IPS-18a (cell line): ENCODE data around the gene PCSK7.
"Not testable (repeated sequence)": the region's sequence is repeated elsewhere in the genome, so short reads cannot be mapped to it uniquely, and the experiment has no call there.

ENCODE experiments used
- H3K27ac ChIP-seq: one replicate; pipeline ENCODE4 v1.5.1; 2013; ENCODE audit warnings: low read length
- H3K27me3 ChIP-seq: one replicate; pipeline ENCODE4 v1.6.1; 2013; ENCODE audit warnings: mild to moderate bottlenecking, low read length; ENCODE audit not compliant: control insufficient read depth, insufficient read depth
- H3K36me3 ChIP-seq: one replicate; pipeline ENCODE4 v1.6.1; 2013; ENCODE audit warnings: low read depth, low read length; ENCODE audit not compliant: control insufficient read depth
- H3K4me1 ChIP-seq: one replicate; pipeline ENCODE4 v1.6.1; 2013; ENCODE audit warnings: low read depth, low read length; ENCODE audit not compliant: control insufficient read depth
- H3K4me3 ChIP-seq: one replicate; pipeline ENCODE4 v1.5.1; 2013; ENCODE audit warnings: low read length
- H3K9ac ChIP-seq: one replicate; pipeline ENCODE4 v1.6.1; 2013; ENCODE audit warnings: mild to moderate bottlenecking, low read length, moderate library complexity
- H3K9me3 ChIP-seq: one replicate; pipeline ENCODE4 v1.6.1; 2013; ENCODE audit warnings: low read depth, low read length; ENCODE audit not compliant: control insufficient read depth

PCSK7 gene

DNA sequence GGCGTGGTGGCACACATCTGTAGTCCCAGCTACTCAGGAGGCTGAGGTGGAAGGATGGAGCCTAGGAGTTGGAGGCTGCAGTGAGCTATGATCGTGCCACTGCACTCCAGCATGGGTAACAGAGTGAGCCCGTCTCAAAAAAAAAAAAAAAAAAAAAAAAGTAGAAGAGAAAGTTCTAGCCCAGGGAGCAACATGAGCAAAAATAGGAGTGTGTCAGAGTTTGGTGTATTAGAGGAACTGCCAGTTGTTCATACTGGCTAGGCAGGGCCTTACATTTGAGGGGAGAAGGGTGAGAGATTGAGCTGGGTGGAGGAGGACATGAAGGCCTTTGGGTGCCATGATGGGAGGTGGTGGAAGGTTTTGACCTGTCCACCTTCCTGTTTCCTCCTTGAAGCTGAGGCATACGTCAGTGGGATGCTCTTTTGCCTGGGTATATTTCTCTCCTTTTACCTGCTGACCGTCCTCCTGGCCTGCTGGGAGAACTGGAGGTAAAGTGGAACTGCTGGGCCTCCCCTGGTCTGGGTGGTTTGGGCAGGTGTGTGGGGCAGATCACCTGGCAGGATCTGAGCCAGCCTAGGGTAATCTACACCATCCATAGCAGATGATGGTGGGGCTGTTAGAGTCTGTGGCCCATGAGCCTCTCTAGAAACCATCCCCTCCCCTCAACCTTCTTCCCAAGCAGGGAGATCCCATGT lies 46.0 kb downstream of the PCSK7 start:
- no peaks in the 10 kb centered on the region for H3K9me3 ChIP-seq
- no peak overlapping the region for H3K4me3 ChIP-seq
- H3K9ac ChIP-seq, result no peak overlapping the region
- H3K4me1 ChIP-seq, result peaks cover 2% of the 10 kb centered on the region
- H3K27ac ChIP-seq, result no peak overlapping the region
- H3K36me3 ChIP-seq, result no peaks in the 10 kb centered on the region
- H3K27me3 ChIP-seq, result no peaks in the 10 kb centered on the region

DNA sequence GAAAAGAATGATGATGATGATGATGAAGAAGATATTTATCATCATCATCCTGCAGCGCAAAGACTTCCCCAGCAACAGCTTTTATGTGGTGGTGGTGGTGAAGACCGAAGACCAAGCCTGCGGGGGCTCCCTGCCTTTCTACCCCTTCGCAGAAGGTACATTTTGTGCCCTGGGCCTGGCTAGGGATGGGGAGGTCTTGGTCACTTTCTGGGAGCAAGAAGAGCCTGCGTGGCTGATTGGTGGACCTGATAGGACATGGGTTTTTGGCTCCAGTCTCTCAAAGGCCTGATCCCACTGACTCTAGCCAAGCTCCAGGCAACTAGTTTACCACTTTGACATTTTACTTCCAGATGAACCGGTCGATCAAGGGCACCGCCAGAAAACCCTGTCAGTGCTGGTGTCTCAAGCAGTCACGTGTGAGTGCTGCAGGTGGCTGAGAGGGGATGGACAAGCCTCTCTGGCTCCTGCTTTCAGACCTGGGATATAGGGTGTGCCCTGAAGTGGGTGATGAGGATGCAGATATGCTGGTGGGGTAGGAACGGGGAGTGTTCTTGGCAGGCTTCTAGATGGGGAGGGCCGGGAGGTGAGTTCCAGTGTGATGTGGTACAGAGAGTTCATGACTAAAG lies 48.0 kb downstream of the PCSK7 start:
- Histone ChIP-seq H3K9ac (no peak overlapping the region), H3K36me3 (no peaks in the 10 kb centered on the region), H3K27me3 (no peaks in the 10 kb centered on the region), H3K9me3 (no peaks in the 10 kb centered on the region), H3K4me1 (peaks cover 10% of the 10 kb centered on the region), H3K4me3 (no peak overlapping the region), H3K27ac (no peak overlapping the region)

DNA sequence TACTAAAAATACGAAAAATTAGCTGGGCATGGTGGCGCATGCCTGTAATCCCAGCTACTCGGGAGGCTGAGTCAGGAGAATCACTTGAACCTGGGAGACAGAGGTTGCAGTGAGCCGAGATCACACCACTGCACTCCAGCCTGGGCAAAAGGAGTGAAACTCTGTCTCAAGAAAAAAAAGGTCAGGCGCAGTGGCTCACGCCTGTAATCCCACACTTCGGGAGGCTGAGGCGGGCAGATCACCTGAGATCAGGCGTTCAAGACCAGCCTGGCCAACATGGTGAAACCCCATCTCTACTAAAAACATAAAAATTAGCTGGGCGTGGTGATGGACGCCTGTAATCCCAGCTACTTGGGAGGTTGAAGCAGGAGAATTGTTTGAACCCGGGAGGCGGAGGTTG lies 48.7 kb downstream of the PCSK7 start:
- not testable (repeated sequence) for H3K9me3 ChIP-seq, H3K27me3 ChIP-seq, H3K36me3 ChIP-seq, H3K9ac ChIP-seq, H3K4me3 ChIP-seq, H3K27ac ChIP-seq
- peaks cover 10% of the 10 kb centered on the region for H3K4me1 ChIP-seq

DNA sequence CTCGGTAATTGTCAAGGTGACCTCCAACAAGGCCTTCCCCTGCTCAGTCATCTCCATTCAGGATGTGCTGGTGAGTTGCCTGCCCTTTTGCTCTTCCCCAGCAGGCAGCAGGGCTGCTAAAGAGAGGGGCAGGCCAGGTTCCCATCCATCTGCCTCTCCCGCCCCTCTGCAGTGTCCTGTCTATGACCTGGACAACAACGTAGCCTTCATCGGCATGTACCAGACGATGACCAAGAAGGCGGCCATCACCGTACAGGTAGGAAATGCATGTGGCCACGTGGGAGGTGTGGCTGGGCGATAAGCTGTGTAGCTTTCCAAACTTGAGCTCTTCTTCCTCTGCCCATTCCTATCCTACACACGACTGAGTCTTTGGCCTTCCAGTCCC lies 49.3 kb downstream of the PCSK7 start:
- Histone ChIP-seq H3K9me3 (no peaks in the 10 kb centered on the region), H3K36me3 (no peaks in the 10 kb centered on the region), H3K9ac (no peak overlapping the region), H3K27me3 (no peaks in the 10 kb centered on the region), H3K4me1 (peaks cover 14% of the 10 kb centered on the region), H3K27ac (no peak overlapping the region), H3K4me3 (no peak overlapping the region)

DNA sequence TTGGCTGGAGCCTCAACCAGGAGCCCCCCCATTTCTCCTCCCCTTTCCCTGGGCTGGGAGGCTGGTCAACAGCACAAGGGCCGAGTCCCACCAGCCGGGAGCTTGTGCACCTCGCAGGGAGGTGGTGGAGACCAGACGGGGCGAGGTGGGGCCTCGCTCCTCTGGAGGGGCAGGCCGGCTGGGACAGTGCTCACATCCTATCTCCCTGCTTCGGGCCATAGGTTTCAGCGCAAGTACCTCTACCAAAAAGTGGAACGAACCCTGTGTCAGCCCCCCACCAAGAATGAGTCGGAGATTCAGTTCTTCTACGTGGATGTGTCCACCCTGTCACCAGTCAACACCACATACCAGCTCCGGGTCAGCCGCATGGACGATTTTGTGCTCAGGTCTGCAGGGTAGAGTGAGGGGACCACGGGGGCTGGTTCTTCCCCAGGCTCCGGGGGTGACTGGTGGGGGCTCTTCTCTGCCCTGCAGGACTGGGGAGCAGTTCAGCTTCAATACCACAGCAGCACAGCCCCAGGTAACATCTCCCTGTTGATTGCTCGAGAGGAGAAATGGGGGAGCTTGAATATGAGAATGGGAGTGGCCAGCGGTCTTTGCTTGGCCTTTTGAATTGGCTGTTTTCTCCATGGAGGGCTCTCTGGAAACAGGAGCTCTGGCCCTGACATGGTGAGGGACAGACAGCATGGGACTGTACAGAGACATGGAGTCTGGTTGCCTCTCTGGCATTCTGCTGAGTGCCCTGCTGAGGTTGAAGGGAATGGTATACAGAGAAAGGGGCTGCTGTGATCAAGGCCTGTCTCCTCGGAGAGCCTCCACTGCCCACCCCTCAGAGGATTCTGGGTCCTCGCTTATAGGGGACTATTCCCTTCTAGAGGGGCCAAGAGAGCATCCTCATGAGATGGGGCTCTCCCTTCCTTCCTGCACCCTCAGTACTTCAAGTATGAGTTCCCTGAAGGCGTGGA lies 50.0 kb downstream of the PCSK7 start:
- Histone ChIP-seq H3K27ac (no peak overlapping the region), H3K9me3 (no peaks in the 10 kb centered on the region), H3K4me1 (peaks cover 15% of the 10 kb centered on the region), H3K36me3 (no peaks in the 10 kb centered on the region), H3K4me3 (no peak overlapping the region), H3K9ac (no peak overlapping the region), H3K27me3 (no peaks in the 10 kb centered on the region)

DNA sequence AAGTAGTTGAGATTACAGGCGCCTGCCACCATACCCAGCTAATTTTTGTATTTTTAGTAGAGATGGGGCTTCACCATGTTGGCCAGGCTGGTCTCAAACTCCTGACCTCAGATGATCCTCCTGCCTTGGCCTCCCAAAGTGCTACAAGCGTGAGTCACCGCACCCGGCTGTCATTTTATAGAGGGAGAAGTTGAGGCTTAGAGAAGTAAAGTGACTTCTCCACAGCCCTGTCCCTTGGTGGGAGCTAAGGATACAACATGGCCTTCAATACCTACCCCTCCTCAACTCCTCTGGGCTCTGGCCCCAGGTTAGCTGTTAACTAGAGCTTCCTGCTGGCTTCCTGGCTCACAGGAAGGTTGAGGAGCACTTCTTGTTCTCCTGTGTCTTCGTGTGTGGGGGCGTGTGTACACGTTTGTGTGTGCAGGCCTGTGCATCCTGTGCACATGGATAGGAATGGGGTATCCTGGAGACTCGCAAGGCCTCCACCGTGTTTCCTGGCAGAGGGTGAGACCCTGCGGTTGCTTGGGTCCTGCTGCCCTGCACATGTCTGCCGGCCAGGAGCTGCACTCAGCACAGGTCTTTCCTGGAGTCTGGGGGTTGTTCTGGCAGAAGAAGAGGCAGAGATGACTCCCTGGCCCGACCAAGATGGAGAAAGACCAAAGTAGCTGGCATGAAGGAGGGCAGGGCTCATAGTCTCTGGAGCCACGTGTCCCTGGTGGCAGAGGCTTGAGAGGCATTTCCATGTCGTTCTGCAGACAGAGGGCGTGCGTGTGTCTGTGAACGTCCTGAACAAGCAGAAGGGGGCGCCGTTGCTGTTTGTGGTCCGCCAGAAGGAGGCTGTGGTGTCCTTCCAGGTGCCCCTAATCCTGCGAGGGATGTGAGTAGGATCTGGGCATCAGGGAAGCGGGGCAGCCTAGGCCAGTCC lies 51.0 kb downstream of the PCSK7 start:
- no peak overlapping the region for H3K4me3 ChIP-seq
- no peaks in the 10 kb centered on the region for H3K9me3 ChIP-seq
- H3K36me3 ChIP-seq, result no peaks in the 10 kb centered on the region
- H3K27me3 ChIP-seq, result no peaks in the 10 kb centered on the region
- no peak overlapping the region for H3K9ac ChIP-seq
- peaks cover 15% of the 10 kb centered on the region for H3K4me1 ChIP-seq
- no peak overlapping the region for H3K27ac ChIP-seq

DNA sequence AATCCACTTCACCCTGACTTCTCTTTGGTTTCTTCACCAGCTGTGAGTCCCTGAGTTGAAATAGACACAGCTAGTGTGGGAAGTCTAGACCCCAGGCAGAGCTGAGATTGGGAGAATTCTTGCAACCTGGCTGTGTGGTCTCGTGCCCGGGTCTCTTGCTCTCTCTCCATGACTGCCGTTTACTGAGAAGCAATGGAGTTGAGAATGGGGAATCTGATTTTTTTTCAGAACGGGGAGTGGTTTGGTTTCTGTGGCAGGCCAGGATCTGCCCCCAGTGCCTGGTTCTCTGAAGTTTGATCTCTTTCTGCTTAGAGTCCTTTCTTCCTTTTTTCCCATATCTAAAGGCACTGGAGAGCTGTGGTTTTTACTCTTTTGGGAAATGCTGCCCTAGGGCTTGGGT lies 51.9 kb downstream of the PCSK7 start:
- H3K9me3 ChIP-seq, result no peaks in the 10 kb centered on the region
- H3K4me1 ChIP-seq, result peaks cover 15% of the 10 kb centered on the region
- H3K27ac ChIP-seq, result no peak overlapping the region
- H3K27me3 ChIP-seq, result no peaks in the 10 kb centered on the region
- H3K36me3 ChIP-seq, result no peaks in the 10 kb centered on the region
- H3K4me3 ChIP-seq, result peak overlapping the region; percentile 78
- H3K9ac ChIP-seq, result no peak overlapping the region

DNA sequence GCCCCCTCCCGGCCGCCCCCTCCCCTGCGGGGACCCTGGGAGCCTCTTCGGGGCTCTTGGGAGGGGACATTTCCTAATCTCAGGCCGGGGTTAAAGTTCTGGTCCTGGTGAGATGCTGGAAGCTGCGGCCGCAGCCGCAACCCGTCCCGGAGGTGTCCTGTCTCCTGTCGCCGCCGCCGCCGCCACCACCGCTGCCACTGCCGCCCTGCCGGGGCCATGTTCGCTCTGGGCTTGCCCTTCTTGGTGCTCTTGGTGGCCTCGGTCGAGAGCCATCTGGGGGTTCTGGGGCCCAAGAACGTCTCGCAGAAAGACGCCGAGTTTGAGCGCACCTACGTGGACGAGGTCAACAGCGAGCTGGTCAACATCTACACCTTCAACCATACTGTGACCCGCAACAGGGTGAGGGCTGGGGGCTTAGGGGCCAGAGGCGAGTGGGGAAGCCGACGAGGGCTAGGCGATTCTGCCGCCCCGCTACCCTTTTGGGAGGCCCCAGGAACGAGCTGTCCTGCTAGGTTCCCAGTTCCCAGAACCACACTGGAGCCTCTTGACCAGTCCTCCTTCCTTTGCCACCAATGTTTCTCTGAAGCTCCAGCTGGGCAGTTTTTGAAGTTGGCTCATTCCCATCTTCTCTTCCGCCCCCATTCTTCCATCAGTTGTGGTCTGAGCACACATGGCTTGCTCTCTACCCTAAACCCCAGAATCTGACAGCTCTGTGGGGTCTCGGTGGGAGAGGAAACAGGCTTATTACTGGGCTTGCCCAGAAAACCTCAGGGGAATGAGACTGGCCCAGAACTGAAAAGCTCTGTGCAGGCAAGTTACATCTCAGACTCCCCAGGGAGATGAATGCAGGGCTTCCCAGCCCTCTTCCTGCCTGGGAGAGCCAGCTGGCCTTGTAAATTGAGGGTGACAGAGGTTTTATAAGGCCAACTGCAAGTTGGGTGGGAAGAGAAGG lies 52.5 kb downstream of the PCSK7 start:
- Histone ChIP-seq H3K4me1 (peaks cover 15% of the 10 kb centered on the region), H3K27me3 (no peaks in the 10 kb centered on the region), H3K9ac (peak overlapping the region; percentile 51), H3K27ac (no peak overlapping the region), H3K36me3 (no peaks in the 10 kb centered on the region), H3K9me3 (no peaks in the 10 kb centered on the region), H3K4me3 (peak overlapping the region; percentile 78)

DNA sequence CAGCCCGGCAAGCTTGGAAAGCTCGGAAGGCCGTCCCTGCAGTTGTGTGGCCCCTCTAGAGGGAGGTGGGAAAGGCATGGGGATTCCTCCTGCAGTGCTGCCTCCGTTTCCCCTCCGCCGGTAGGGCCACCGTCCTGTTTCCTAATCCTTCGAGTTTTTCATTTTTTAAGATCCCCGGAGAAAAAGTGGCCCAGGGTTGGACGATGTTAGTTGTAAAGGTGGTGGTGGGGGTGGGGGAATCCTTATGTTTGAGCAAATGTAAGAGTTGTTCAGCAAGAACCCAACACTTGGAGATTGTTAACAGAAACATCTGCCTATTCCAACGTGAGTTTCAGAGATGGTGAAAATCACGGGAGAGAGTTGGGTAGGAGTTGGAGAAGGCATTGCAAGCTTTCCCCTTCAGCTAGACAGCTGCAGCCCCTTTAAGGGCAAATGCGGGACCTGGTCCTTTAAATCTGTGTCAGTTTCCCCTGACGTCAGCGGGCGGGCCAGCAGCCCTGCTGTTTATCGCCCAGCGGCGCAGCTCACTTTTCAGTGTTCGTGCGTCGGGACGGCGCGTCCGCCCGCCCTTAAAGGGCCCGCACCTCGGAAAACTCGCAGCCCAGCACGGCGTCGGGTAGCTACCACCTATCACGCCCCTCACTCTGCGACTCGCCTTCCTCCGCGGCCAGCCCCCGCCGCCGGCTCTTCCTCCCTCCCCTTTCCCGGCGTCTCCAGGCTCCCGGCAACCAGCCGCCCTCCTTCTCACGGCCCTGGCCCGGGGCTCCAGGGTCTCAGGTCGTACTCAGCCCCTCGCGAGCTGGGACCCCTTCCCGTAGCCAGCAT lies 53.5 kb downstream of the PCSK7 start, which contains the start of gene SIDT2:
Gene SIDT2 (plus strand): TSS at position 534 of the 825 bp plus-strand sequence. CDS start 521 bp downstream, outside the sequence.
- H3K4me1 ChIP-seq, result peaks cover 15% of the 10 kb centered on the region
- peak within 1 kb of the TSS; percentile 60 for H3K27ac ChIP-seq

More for the DNA sequence above, 53.5 kb downstream of the PCSK7 start, which contains the start of gene SIDT2:
- Histone ChIP-seq H3K27me3 (no peaks in the 10 kb centered on the region), H3K36me3 (no peaks in the 10 kb centered on the region), H3K9me3 (no peaks in the 10 kb centered on the region), H3K4me3 (peak within 1 kb of the TSS; percentile 78), H3K9ac (peak within 1 kb of the TSS; percentile 55)
